ENCODE measurements around the gene PAPLN. TPM values are rescaled to one million over a fixed set of nuclear protein-coding genes. Genes with fewer than 3 reads are reported as not detected.
A peak's percentile ranks its signal among the peaks of the same experiment; 100 is the strongest.

The PAPLN gene
- total and polyA plus RNA-seq, 2 of the 13 experiments (the other 11 are each of a cell fraction or from before 2014, with no cell fraction given), result not detected

GRCh38 chr14:73227812-73228781, 9.2 kb upstream of the PAPLN start (continued):
- TF ChIP-seq KIAA2018 (CRISPR knock-in tag; IDR thresholded peaks at IDR 0.05; ENCODE audit: borderline replicate concordance) (no peak), CEBPB (IDR thresholded peaks at IDR 0.05; ENCODE audit: borderline replicate concordance, low read depth, low read length) (peak; percentile 31; the same call in 1 of the 2 replicates), RARA (CRISPR knock-in tag; IDR thresholded peaks at IDR 0.05) (peak; percentile 13; the same call in 1 of the 2 replicates), HNRNPK (IDR thresholded peaks at IDR 0.05; ENCODE audit: low read depth, low read length, poor library complexity, severe bottlenecking) (no peak), REXO4 (CRISPR knock-in tag; IDR thresholded peaks at IDR 0.05; ENCODE audit: borderline replicate concordance) (no peak), ZSCAN22 (CRISPR knock-in tag; IDR thresholded peaks at IDR 0.05) (no peak), ETV5 (CRISPR knock-in tag; IDR thresholded peaks at IDR 0.05; ENCODE audit: borderline replicate concordance) (no peak), ONECUT2 (CRISPR knock-in tag; IDR thresholded peaks at IDR 0.05) (no peak), ZBTB14 (CRISPR knock-in tag; IDR thresholded peaks at IDR 0.05) (no peak), SP1 (IDR thresholded peaks at IDR 0.05) (no peak), SP1 (CRISPR knock-in tag; IDR thresholded peaks at IDR 0.05) (no peak), POLR2G (IDR thresholded peaks at IDR 0.05; ENCODE audit: low read depth, low read length) (no peak), NBN (conservative IDR thresholded peaks at IDR 0.05) (no peak), ZSCAN21 (CRISPR knock-in tag; IDR thresholded peaks at IDR 0.05; ENCODE audit: borderline replicate concordance) (no peak), DNMT3B (CRISPR knock-in tag; conservative IDR thresholded peaks at IDR 0.05) (no peak)
